SW 1271 (cell line): ENCODE measurements around the gene USH1G.
"Not testable (repeated sequence)": the region's sequence is repeated elsewhere in the genome, so short reads cannot be mapped to it uniquely, and the experiment has no call there.

Source experiments
- DNase-seq, 2 experiments: peaks; one replicate each; lab custom pipeline; 2025; lab: John Stamatoyannopoulos, UW

Gene USH1G

GRCh38 chr17:74873874-74874614 lies 49.0 kb downstream of the USH1G start:
- peak; percentile 44 to 79 for DNase-seq

DNA sequence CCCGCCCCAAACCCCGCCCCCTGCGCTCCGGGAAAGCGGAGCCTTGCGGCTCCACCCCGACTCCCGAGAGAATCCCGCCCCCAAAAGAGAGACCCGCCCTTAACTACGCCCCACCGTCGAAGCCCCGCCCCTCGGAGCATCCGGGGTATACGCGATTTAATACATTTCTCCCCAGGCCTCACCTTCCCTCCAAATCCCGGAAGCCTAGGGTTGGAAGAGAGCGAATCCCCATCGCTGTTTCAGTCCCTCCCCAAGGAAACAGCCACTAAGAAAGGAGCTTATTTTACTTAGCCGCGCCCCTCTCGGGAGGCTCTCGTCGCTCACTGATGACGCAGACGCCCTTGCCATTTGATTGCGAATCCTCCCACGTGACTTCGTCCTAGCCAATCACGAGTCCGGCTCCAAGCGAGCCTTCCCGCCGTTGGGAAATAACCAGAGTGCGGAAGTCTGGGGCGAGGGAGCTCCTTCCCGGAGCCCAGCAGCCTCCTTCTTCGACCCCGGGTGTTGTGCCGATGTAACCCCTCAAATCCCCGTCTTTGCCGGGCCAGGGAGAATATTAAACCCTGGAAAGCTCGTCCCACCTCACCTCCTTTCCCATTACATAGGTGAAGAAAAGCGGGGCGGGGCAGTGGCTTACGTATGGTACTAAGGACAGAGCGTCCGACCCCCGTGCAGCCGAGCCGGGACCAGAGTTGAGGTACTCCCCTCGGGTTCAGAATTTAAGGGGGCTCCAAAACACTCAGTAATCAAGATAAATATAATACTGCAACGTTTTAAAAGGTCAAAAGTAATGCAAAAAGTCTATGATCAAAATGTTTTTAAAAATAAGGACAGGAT lies 49.8 kb downstream of the USH1G start:
- DNase-seq = peak; percentile 99

- peak in 1 of 2 experiments; percentile 56 for DNase-seq
Measured at GRCh38 chr17:74872313-74873036, 50.6 kb downstream of the USH1G start, which contains the start of gene FDXR. Gene FDXR (minus strand): TSS chr17:74872994. CDS start chr17:74872944, 50 bp downstream.

DNA sequence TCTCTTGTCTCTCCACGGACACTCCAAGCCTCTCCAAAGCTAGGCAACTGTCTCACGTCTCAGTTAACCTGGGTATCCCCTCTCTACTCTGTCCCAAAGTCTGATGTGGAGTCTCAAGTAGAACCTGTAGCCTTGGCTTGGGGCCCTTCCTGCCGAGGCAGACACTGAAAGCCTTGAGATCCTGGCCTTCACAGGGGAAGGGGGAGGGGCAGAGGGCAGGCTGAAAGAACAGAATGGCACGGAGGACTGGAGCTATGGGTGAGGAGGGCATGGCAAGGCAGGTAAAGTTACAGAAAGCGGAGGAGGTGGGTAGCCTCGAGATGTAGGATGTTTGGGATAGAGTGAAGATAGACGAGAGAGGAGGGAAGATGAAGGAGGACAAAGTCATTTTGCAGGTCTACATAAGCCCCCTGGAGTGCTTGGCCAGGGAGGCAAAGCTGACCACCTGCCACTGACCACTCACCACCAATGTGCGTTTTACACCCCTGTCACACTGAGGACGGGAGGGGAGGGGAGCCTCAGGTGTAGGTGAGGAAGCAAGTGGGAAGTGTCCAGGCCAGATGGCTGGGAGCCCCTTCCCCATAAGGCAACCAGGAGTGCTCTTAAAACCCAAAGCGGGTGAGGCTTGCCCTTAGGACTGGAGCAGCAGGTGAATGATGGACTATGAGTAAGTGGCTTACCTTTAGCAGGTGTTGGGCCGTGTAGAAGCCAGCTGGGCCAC lies 51.5 kb downstream of the USH1G start:
- DNase-seq = no peak

DNA sequence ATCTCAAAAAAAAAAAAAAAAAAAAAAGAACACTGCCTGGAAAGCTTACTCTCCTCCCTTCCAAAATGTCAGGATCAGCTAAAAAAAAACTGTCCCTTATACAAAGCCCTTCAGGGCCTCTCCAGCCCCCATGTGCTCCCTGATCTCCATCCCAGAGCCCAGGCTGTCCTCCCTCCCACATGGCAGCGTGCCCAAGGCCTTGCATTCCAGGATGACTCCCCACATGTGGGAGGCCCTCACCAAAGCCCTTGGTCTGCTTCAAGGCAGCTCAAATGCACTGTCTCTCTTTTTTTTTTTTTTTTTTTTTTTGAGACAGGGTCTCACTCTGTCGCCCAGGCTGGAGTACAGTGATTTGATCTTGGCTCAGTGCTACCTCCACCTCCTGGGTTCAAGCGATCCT lies 52.5 kb downstream of the USH1G start:
- DNase-seq = no peak

- not testable (repeated sequence) for DNase-seq
Measured at GRCh38 chr17:74870028-74870427, 53.0 kb downstream of the USH1G start.

DNA sequence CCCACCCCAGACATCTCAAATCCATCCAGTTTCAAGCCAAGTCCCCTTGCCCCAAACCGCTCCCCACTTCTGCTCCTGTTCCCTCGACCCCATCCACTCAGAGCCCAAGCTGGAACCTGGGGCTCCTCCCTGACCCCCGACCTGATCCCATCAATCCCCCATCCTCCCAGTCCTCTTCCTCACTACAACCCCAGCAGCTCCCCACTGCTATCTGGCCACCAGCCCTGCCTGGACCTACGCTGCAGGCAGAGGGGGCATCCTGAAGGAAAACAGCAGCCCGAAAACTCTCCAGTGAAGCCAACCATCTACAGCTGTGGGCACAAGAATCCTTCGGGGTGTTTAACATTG lies 54.2 kb downstream of the USH1G start:
- DNase-seq = no peak

GRCh38 chr17:74868251-74868907 lies 54.7 kb downstream of the USH1G start:
- DNase-seq = no peak

DNA sequence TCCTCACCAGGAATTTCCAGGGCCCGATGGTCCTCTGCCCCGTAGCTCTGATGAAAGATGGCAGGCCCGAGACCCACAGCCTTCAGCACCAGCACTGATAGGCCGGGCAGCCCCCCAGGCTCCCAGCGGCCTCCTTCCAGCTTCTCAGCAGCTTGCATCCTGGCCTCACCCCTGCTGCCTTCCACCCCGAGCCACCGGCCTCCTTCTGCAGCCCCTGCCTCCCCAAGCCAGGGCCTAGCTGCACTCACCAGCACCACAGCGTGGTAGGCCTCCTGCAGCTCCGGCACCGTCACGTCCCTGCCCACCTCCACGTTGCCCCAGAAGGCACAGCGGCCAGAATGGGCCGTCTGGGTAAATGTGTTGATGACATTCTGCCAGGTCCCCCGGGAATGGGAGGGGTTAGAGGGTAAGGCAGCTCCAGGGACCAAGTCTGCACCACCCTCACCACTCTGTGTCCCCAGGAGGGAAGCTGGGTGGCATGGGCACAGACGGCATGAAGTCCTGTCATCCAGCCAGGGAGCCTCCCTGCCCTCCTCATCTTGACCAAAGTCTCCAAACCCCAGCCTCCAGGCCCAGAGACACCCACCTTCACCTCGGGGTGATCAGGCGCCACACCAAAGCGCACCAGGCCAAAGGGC lies 56.7 kb downstream of the USH1G start:
- no peak for DNase-seq
